Thyroid gland (tissue), 4 donors: ENCODE data around the gene LCE4A. TPM values are rescaled to one million over a fixed set of nuclear protein-coding genes. Genes with fewer than 3 reads are reported as not detected.
"Not testable (repeated sequence)": the region's sequence is repeated elsewhere in the genome, so short reads cannot be mapped to it uniquely, and the experiment has no call there.

ENCODE experiments used
- DNase-seq, 2 donors: peaks; one replicate each; pipeline ENCODE4 v3.0.0-alpha.2; 2019
- H3K27ac ChIP-seq, 3 donors: fragments of 200-600 bp; sonication (generic); 1 replicate in 2 of 3; 2 replicates in 1 of 3; pipeline ENCODE4 v1.5.1; 2016 to 2019; ENCODE audit warnings: mild to moderate bottlenecking in 1 of 3, moderate library complexity in 1 of 3
- H3K27me3 ChIP-seq: fragments of 200-600 bp; sonication (generic); one replicate; pipeline ENCODE4 v1.5.1; 2019
- H3K36me3 ChIP-seq, 2 donors: fragments of 200-600 bp; sonication (generic); one replicate each; pipeline ENCODE4 v1.5.1; 2016 to 2019
- H3K4me1 ChIP-seq, 2 donors: fragments of 200-600 bp; sonication (generic); one replicate each; pipeline ENCODE4 v1.5.1; 2017 to 2019
- H3K4me3 ChIP-seq, 3 donors: fragments of 200-600 bp; sonication (generic); replicated peaks in 1 of 3; 1 replicate in 2 of 3; 2 replicates in 1 of 3; pipeline ENCODE4 v1.5.1; 2016; ENCODE audit warnings: mild to moderate bottlenecking in 1 of 3
- H3K9me3 ChIP-seq: fragments of 200-600 bp; sonication (generic); one replicate; pipeline ENCODE4 v1.5.1; 2017
- CTCF ChIP-seq, 6 experiments: fragments of 200-600 bp in 3 of 6; fragments of 450-650 bp in 3 of 6; sonication (generic) in 3 of 6; IDR thresholded peaks; one replicate each; pipeline ENCODE4 v1.5.1; 2016 to 2019; ENCODE audit warnings: antibody characterized with exemption in 6 of 6, mild to moderate bottlenecking in 2 of 6, inconsistent platforms in 1 of 6, moderate library complexity in 1 of 6
- POLR2A ChIP-seq, 2 donors: fragments of 450-650 bp; IDR thresholded peaks; one replicate each; pipeline ENCODE4 v1.6.1; 2017; ENCODE audit warnings: antibody characterized with exemption in 2 of 2, mild to moderate bottlenecking in 2 of 2, moderate library complexity in 1 of 2
- WGBS, 2 donors: methylation state at CpG; one replicate each; pipeline ENCODE4 v1.1.5; 2017; 5-methylcytosine and 5-hydroxymethylcytosine counted together
- intact Hi-C: fragments of 100-400 bp; cut with DNase I; formaldehyde crosslinking; loops from one replicate; pipeline ENCODE4 v1.15.1; 2023
- total RNA-seq, 4 donors: library from RNA; depleted of rRNA; stranded (reverse); fragments of >200 nt; gene quantifications; one replicate each; pipeline ENCODE4 v1.2.3, GENCODE V29; 2016

The LCE4A gene
- total RNA-seq, 4 donors from 2014 or later: not detected

GRCh38 chr1:152673016-152673415 lies 34.9 kb upstream of the LCE4A start:
- no peak for DNase-seq
- Histone ChIP-seq H3K27ac (no peak overlapping the region), H3K4me3 (no peak overlapping the region), H3K4me1 (no peaks in the 10 kb centered on the region), H3K9me3 (no peaks in the 10 kb centered on the region), H3K27me3 (no peaks in the 10 kb centered on the region), H3K36me3 (no peaks in the 10 kb centered on the region)
- intact Hi-C loops: no loop called here
- WGBS, 2 donors: 59 to 73% methylated on average over 2 of the region's 2 CpGs
- TF ChIP-seq CTCF (IDR thresholded peaks at IDR 0.05): no peak
- TF ChIP-seq POLR2A (IDR thresholded peaks at IDR 0.05): no peak

- H3K9me3 ChIP-seq, H3K36me3 ChIP-seq, H3K4me1 ChIP-seq, H3K27me3 ChIP-seq, H3K4me3 ChIP-seq, DNase-seq, H3K27ac ChIP-seq, intact Hi-C loops: not testable (repeated sequence)
- WGBS, 2 donors: 79% methylated on average over 3 of the region's 3 CpGs; no CpG with 5 or more reads in 1 of the 2 donors
Measured at GRCh38 chr1:152674983-152675382, 33.0 kb upstream of the LCE4A start, which contains the start of gene LCE2C. LCE2C (plus strand) TSS chr1:152675279; CDS start chr1:152676016, 737 bp downstream.

- TF ChIP-seq POLR2A (IDR thresholded peaks at IDR 0.05) (no peak), CTCF (IDR thresholded peaks at IDR 0.05) (no peak)
- no peaks in the 10 kb centered on the region for H3K36me3 ChIP-seq
- H3K27me3 ChIP-seq: no peaks in the 10 kb centered on the region
- no peak overlapping the region for H3K27ac ChIP-seq
- 41 to 42% methylated on average over 1 to 6 of the region's 6 CpGs for WGBS, 2 donors
- no peaks in the 10 kb centered on the region for H3K9me3 ChIP-seq
- peak; percentile 10 to 11 for DNase-seq
- no peak overlapping the region for H3K4me3 ChIP-seq
- H3K4me1 ChIP-seq: no peaks in the 10 kb centered on the region
- intact Hi-C loops: no loop called here
Measured at GRCh38 chr1:152679459-152679858, 28.5 kb upstream of the LCE4A start.

GRCh38 chr1:152681616-152682015 lies 26.3 kb upstream of the LCE4A start:
- no peak overlapping the region for H3K4me3 ChIP-seq
- H3K36me3 ChIP-seq: no peaks in the 10 kb centered on the region
- TF ChIP-seq POLR2A (IDR thresholded peaks at IDR 0.05) (no peak), CTCF (IDR thresholded peaks at IDR 0.05) (no peak)
- no peak for DNase-seq
- no peaks in the 10 kb centered on the region for H3K27me3 ChIP-seq
- intact Hi-C loops: no loop called here
- WGBS, 2 donors: 61 to 68% methylated on average over 2 of the region's 2 CpGs
- no peak overlapping the region for H3K27ac ChIP-seq
- no peaks in the 10 kb centered on the region for H3K4me1 ChIP-seq
- H3K9me3 ChIP-seq: no peaks in the 10 kb centered on the region

GRCh38 chr1:152683846-152684245 lies 24.1 kb upstream of the LCE4A start:
- DNase-seq: no peak
- no peak for TF ChIP-seq CTCF (IDR thresholded peaks at IDR 0.05)
- TF ChIP-seq POLR2A (IDR thresholded peaks at IDR 0.05): no peak
- H3K9me3 ChIP-seq: no peaks in the 10 kb centered on the region
- H3K27ac ChIP-seq: no peak overlapping the region
- H3K36me3 ChIP-seq: no peaks in the 10 kb centered on the region
- H3K27me3 ChIP-seq: no peaks in the 10 kb centered on the region
- intact Hi-C loops: no loop called here
- H3K4me1 ChIP-seq: no peaks in the 10 kb centered on the region
- H3K4me3 ChIP-seq: no peak overlapping the region

- H3K4me3 ChIP-seq, DNase-seq, H3K9me3 ChIP-seq, H3K27ac ChIP-seq, H3K36me3 ChIP-seq, H3K27me3 ChIP-seq, H3K4me1 ChIP-seq, intact Hi-C loops: not testable (repeated sequence)
- WGBS, 2 donors: 69 to 73% methylated on average over 3 to 4 of the region's 4 CpGs
Measured at GRCh38 chr1:152685823-152686222, 22.1 kb upstream of the LCE4A start, which contains the start of gene LCE2B. LCE2B (plus strand) TSS chr1:152686123; CDS start chr1:152686844, 721 bp downstream.
